Neural progenitor cell (in vitro differentiated cells): Measurements from ENCODE around the gene DACH1. TPM values are rescaled to one million over a fixed set of nuclear protein-coding genes. Genes with fewer than 3 reads are reported as not detected.

Experiments used
- DNase-seq: peaks from one replicate; pipeline ENCODE4 v3.0.0-alpha.2; 2016; ENCODE audit warnings: low spot score
- H2AFZ ChIP-seq: fragments of 200-600 bp; sonication (generic); replicated peaks from 2 replicates; pipeline ENCODE4 v1.6.1; 2016; ENCODE audit warnings: antibody characterized with exemption
- H3F3A ChIP-seq: fragments of 200-600 bp; sonication (generic); 2 replicates; pipeline ENCODE4 v1.6.1; 2016; ENCODE audit warnings: antibody characterized with exemption, low read depth
- H3K27ac ChIP-seq: fragments of 200-600 bp; sonication (generic); 2 replicates; pipeline ENCODE4 v1.5.1; 2016; ENCODE audit warnings: mild to moderate bottlenecking
- H3K27me3 ChIP-seq: fragments of 200-600 bp; sonication (generic); 2 replicates; pipeline ENCODE4 v1.6.1; 2016; ENCODE audit warnings: mild to moderate bottlenecking, moderate library complexity
- H3K36me3 ChIP-seq: fragments of 200-600 bp; sonication (generic); 2 replicates; pipeline ENCODE4 v1.5.1; 2016
- H3K4me1 ChIP-seq: fragments of 200-600 bp; sonication (generic); 2 replicates; pipeline ENCODE4 v1.6.1; 2016; ENCODE audit warnings: mixed run types
- H3K4me2 ChIP-seq: fragments of 200-600 bp; sonication (generic); 2 replicates; pipeline ENCODE4 v1.6.1; 2016
- H3K4me3 ChIP-seq: fragments of 200-600 bp; sonication (generic); 2 replicates; pipeline ENCODE4 v1.5.1; 2016
- H3K79me2 ChIP-seq: fragments of 200-600 bp; sonication (generic); 2 replicates; pipeline ENCODE4 v1.6.1; 2016; ENCODE audit warnings: low read depth
- H3K9ac ChIP-seq: fragments of 200-600 bp; sonication (generic); 2 replicates; pipeline ENCODE4 v1.6.1; 2016
- H3K9me3 ChIP-seq: fragments of 200-600 bp; sonication (generic); 2 replicates; pipeline ENCODE4 v1.5.1; 2016; ENCODE audit warnings: low read depth
- H4K20me1 ChIP-seq: fragments of 200-600 bp; sonication (generic); 2 replicates; pipeline ENCODE4 v1.6.1; 2016; ENCODE audit warnings: low read depth
- H3K27ac Mint-ChIP-seq: 3 replicates; pipeline ENCODE4 v1.8.0; 2021; ENCODE audit warnings: mixed read lengths
- H3K27me3 Mint-ChIP-seq: 2 replicates; pipeline ENCODE4 v1.8.0; 2022; ENCODE audit warnings: low read depth, mild to moderate bottlenecking, inconsistent platforms, moderate library complexity, mixed read lengths; ENCODE audit not compliant: insufficient read depth
- H3K36me3 Mint-ChIP-seq: 3 replicates; pipeline ENCODE4 v1.8.0; 2021; ENCODE audit warnings: mixed read lengths
- H3K4me1 Mint-ChIP-seq: 3 replicates; pipeline ENCODE4 v1.8.0; 2021; ENCODE audit warnings: mixed read lengths
- H3K4me3 Mint-ChIP-seq: 3 replicates; pipeline ENCODE4 v1.8.0; 2021; ENCODE audit warnings: mild to moderate bottlenecking, moderate library complexity, mixed read lengths
- H3K9me3 Mint-ChIP-seq: 3 replicates; pipeline ENCODE4 v1.8.0; 2020; ENCODE audit warnings: mixed read lengths
- CTCF ChIP-seq: fragments of 200-600 bp; sonication (generic); IDR thresholded peaks from 2 replicates; pipeline ENCODE4 v1.5.1; 2017; ENCODE audit warnings: antibody characterized with exemption, mild to moderate bottlenecking
- EZH2 ChIP-seq: fragments of 200-600 bp; sonication (generic); IDR thresholded peaks from 2 replicates; pipeline ENCODE4 v1.6.1; 2017; ENCODE audit warnings: antibody characterized with exemption, mild to moderate bottlenecking, moderate library complexity
- EZH2phosphoT487 ChIP-seq: fragments of 200-600 bp; sonication (generic); IDR thresholded peaks from 2 replicates; pipeline ENCODE4 v1.6.1; 2017; ENCODE audit warnings: antibody characterized with exemption
- total RNA-seq: library from RNA; depleted of rRNA; stranded (reverse); fragments of >200 nt; gene quantifications from 2 replicates; pipeline ENCODE4 v1.2.3, GENCODE V29; 2015; ENCODE audit warnings: low replicate concordance

Gene DACH1
- total RNA-seq, 1 donor from 2014 or later: 27.6 TPM

GRCh38 chr13:71879129-71879535, 12.1 kb upstream of the DACH1 start:
- Mint-ChIP-seq H3K27ac (no peak overlapping the region), H3K4me3 (no peak overlapping the region), H3K27me3 (no peaks in the 10 kb centered on the region), H3K9me3 (peaks cover 9% of the 10 kb centered on the region), H3K36me3 (no peaks in the 10 kb centered on the region), H3K4me1 (peaks cover 29% of the 10 kb centered on the region)
- Histone ChIP-seq H3K9me3 (no peaks in the 10 kb centered on the region), H4K20me1 (no peaks in the 10 kb centered on the region), H2AFZ (peak overlapping the region; percentile 60), H3K36me3 (no peaks in the 10 kb centered on the region), H3K27me3 (no peaks in the 10 kb centered on the region), H3K27ac (peak overlapping the region; percentile 24), H3K4me3 (no peak overlapping the region), H3F3A (peaks cover 27% of the 10 kb centered on the region), H3K9ac (no peak overlapping the region), H3K4me2 (no peak overlapping the region), H3K4me1 (peaks cover 45% of the 10 kb centered on the region), H3K79me2 (no peaks in the 10 kb centered on the region)
- DNase-seq: peak; percentile 71
- TF ChIP-seq EZH2 (no peak), EZH2phosphoT487 (no peak), CTCF (peak; percentile 73)

GRCh38 chr13:71877256-71877653, 10.3 kb upstream of the DACH1 start:
- Histone ChIP-seq H3K4me1 (peaks cover 55% of the 10 kb centered on the region), H3K36me3 (no peaks in the 10 kb centered on the region), H3K4me2 (peak overlapping the region; percentile 71), H2AFZ (no peak overlapping the region), H3F3A (peaks cover 27% of the 10 kb centered on the region), H3K9ac (no peak overlapping the region), H3K27me3 (no peaks in the 10 kb centered on the region), H3K79me2 (no peaks in the 10 kb centered on the region), H3K4me3 (peak overlapping the region; percentile 32), H4K20me1 (no peaks in the 10 kb centered on the region), H3K9me3 (no peaks in the 10 kb centered on the region), H3K27ac (peak overlapping the region; percentile 93)
- Mint-ChIP-seq H3K27me3 (no peaks in the 10 kb centered on the region), H3K4me3 (peak overlapping the region; percentile 34), H3K27ac (peak overlapping the region; percentile 30), H3K9me3 (peaks cover 2% of the 10 kb centered on the region), H3K4me1 (peaks cover 29% of the 10 kb centered on the region), H3K36me3 (no peaks in the 10 kb centered on the region)
- TF ChIP-seq EZH2 (no peak), EZH2phosphoT487 (peak; percentile 70)
- peak; percentile 84 for DNase-seq

GRCh38 chr13:71876648-71877255, 9.7 kb upstream of the DACH1 start:
- peak overlapping the region; percentile 71 for H3K4me2 ChIP-seq
- H3K79me2 ChIP-seq: no peaks in the 10 kb centered on the region
- peak overlapping the region; percentile 93 for H3K27ac ChIP-seq
- Mint-ChIP-seq H3K9me3 (peaks cover 2% of the 10 kb centered on the region), H3K4me3 (peak overlapping the region; percentile 34), H3K4me1 (peaks cover 31% of the 10 kb centered on the region), H3K27ac (peak overlapping the region; percentile 44), H3K36me3 (no peaks in the 10 kb centered on the region), H3K27me3 (no peaks in the 10 kb centered on the region)
- H3K27me3 ChIP-seq: no peaks in the 10 kb centered on the region
- H3K36me3 ChIP-seq: no peaks in the 10 kb centered on the region
- H3K9me3 ChIP-seq: no peaks in the 10 kb centered on the region
- TF ChIP-seq EZH2phosphoT487: no peak
- TF ChIP-seq EZH2: no peak
- TF ChIP-seq CTCF: no peak
- no peak overlapping the region for H3K9ac ChIP-seq
- peaks cover 27% of the 10 kb centered on the region for H3F3A ChIP-seq
- H3K4me3 ChIP-seq: peak overlapping the region; percentile 32
- H2AFZ ChIP-seq: no peak overlapping the region
- peaks cover 60% of the 10 kb centered on the region for H3K4me1 ChIP-seq
- no peak for DNase-seq
- no peaks in the 10 kb centered on the region for H4K20me1 ChIP-seq

- no peaks in the 10 kb centered on the region for H3K9me3 Mint-ChIP-seq
- H4K20me1 ChIP-seq: no peaks in the 10 kb centered on the region
Measured at GRCh38 chr13:71875823-71876222, 8.8 kb upstream of the DACH1 start.

More at GRCh38 chr13:71875823-71876222, 8.8 kb upstream of the DACH1 start:
- Histone ChIP-seq H3K27ac (no peak overlapping the region), H3K9ac (no peak overlapping the region), H3K9me3 (no peaks in the 10 kb centered on the region), H3K36me3 (no peaks in the 10 kb centered on the region), H3K79me2 (no peaks in the 10 kb centered on the region), H3K4me1 (peaks cover 69% of the 10 kb centered on the region), H3F3A (peaks cover 27% of the 10 kb centered on the region), H3K27me3 (no peaks in the 10 kb centered on the region), H3K4me2 (no peak overlapping the region), H2AFZ (no peak overlapping the region), H3K4me3 (no peak overlapping the region)
- DNase-seq: no peak
- H3K36me3 Mint-ChIP-seq: no peaks in the 10 kb centered on the region
- H3K4me3 Mint-ChIP-seq: no peak overlapping the region
- no peaks in the 10 kb centered on the region for H3K27me3 Mint-ChIP-seq
- peak overlapping the region; percentile 54 for H3K27ac Mint-ChIP-seq
- H3K4me1 Mint-ChIP-seq: peaks cover 40% of the 10 kb centered on the region
- no peak for TF ChIP-seq EZH2phosphoT487
- TF ChIP-seq EZH2: no peak
- TF ChIP-seq CTCF: no peak
